RKO (cell line): ENCODE results near the gene CREM.

ENCODE experiments used
- DNase-seq: peaks from one replicate; pipeline ENCODE4 v3.0.0-alpha.2; 2016; ENCODE audit warnings: low spot score

CREM gene

DNA sequence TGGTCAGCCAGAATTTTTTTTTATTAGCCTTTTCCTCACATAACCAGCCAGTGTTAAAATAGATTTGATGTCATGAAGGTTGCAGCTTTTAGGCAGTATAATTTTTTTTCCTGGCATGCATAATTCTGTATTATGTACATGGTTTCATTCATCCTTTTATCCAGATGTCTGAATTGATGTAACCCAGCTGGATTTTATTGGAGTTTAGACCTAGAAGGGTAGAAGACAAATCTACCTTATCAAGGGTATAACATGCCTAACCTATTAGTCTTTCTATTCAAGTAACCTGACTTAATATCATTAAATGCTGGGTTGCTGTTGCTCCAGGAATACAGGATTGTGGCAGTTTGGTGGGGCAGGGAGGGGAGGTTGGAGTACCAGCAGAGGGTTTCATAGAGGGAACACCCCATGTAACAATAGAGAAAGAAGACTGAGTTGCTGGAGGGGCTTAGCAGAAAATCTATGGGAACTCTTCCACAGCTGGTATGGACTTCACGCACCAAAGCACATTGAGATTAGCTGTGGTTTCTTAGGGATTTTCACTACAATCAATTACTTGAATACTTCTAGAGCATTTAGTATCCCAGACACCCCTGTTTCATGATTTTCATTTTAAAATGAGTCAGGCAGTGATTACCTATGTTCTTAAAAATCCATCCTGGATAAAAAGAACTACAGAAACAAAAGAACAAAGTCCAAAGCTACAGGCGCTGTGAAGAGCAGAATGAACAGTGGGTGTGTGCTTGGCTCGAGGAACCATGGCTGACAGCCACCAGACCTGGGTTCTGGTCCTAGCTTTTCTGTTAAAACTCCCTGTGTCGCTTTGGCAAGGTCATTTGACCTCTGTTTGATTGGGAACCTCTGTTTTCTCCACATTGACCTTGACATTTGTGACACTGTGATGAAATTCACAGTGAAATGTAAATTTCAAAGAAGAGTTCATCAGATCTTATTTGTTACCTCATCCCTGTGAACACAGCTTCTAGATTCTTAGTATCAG is 93.5 kb downstream of the CREM start:
- no peak for DNase-seq

DNA sequence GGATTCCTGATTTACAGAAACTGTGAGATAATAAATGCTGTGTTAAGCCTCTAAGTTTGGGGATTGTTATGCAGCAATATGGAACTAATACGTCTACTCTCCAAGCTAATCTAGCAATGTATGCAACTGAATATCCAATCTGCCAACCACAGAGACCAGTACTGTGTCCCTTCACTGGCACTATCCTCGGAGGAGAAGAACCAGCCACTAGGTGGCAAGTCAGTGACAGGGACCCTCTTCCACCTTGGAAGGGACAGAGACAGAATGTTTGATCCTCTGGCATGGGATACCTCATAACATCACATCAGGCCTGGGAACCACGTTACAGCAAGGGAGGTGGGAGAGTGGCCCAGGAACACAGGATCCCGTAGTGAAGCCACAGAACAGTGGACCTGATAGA is 96.4 kb downstream of the CREM start:
- DNase-seq = no peak

DNA sequence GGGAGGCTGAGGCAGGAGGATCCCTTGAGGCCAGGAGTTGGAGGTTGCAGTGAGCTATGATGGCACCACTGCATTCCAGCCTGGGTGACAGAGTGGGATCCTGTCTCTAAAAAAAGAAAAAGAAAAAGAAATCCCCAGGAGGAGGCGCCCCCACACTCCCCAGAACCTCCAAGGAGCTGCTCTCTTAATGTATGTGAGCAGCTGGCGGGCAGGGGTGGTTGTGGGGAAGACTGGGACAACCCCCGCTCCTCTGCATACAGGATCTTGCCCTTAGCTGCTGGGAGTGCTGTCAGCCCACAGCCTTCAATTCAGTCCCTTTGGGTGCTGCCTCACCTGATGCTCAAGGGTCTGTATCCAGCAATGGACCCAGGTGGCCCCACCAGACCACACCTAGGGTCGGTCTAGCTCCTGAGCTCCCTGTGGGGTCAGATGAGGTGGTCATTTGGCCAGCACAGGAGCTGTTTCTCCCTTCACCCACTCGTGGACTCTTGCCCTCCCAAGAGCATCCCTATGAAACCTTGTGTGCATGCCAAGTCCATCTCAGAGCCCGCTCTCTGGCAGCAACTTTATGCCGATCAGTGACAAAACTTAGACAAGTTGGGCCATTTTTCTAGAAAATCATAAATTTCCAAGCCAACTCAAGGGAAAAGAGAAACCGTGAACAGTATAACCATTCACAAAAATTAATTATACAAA is 97.5 kb downstream of the CREM start:
- no peak for DNase-seq

DNA sequence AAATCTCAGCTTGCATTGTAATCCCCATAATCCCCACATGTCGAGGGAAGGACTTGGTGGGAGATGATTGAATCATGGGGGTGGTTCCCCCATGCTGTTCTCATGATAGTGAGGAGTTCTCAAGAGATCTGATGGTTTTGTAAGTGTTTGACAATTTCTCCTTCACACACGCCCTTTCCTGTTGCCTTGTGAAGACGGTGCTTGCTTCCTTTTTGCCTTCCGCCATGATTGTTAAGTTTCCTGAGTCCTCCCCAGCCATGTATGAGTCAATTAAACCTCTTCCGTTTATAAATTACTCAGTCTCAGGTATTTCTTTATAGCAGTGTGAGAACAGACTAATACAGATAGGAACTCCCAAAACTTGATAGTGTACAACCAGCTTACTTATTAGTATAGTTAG is 98.6 kb downstream of the CREM start:
- no peak for DNase-seq

DNA sequence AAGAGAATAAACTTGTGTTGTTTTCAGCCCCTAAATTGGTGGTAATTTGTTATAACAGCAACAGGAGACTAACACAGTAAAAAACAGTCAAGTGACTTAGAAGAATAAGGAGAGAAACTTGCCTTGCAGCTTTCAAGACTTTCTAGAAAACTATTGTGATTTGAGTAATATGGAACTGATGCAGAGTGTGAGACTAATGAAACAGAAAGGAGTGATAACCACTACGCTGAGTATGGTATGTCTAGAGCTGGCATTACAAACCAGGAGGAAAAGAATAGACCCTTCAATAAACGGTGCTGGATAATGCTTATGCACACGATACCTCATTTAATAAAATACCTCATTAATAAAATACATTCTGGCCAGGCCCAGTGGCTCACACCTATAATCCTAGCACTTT is 99.9 kb downstream of the CREM start:
- DNase-seq = no peak

DNA sequence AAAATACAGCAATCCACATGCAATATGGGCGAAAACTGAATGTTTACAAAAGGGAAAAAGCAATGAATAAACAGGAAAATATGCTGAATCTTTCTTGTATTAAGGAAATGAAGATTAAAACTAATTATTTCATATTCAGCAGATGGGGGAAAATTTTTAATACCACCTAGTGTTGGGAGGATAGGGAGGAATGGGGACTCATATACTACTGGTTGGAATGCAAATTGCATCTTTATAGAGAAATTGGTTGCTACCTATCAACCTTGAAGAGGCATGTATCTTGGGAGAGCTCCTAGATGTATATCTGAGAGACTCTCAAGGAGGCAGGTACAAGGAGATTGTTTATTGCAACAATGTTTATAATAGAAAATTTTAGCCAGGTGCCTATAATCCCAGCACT is 101.4 kb downstream of the CREM start:
- no peak for DNase-seq

DNA sequence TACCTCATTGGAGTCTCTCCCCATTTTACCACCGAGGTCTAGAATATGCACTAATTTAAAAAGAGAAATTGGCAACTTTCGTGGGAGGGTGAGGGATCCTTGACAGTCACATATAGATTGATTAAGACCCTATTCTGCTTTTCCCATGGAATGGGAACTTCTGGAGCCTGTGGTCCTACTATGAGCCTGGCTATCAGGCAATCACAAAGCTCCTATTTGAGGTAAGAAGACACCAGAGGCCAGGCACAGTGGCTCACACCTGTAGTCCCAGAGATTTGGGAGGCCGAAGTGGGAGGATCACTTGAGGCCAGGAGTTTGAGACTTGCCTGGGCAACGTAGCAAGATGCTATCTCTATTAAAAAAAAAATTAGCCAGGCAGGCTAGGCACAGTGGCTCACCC is 105.0 kb downstream of the CREM start:
- no peak for DNase-seq

DNA sequence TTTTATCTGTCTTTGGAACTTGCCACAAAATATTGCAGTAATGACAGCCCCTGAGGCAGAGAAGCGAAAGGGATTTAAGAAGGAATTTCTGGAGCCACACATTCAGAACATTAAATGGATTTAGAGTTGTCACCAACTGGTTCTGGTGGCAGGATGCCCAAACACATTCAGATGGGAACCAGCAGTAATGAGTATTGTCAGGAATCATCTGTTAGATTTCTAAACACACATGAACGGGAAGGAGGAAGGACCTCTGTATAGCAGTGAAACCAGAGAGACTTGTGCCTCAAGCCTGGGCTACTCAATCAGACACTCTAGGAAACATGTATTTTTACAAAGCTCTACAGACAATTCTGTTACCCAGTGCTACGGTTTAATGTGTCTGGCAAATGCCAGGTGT is 105.9 kb downstream of the CREM start:
- no peak for DNase-seq

DNA sequence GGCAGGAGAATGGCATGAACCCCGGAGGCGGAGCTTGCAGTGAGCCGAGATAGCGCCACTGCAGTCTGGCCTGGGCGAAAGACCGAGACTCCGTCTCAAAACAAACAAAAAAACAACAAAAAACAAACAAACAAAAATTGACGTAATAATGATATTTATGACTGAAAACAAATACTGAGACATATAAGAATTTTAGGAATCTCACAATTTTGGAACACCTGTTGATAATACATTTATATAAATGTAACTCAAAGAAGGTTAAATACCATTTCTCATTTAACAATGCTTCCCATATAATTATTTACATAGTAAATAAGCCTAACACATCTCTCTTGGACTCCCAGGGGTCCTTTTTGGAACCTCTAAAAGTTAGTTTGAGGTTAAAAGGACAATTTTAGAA is 107.4 kb downstream of the CREM start:
- no peak for DNase-seq

DNA sequence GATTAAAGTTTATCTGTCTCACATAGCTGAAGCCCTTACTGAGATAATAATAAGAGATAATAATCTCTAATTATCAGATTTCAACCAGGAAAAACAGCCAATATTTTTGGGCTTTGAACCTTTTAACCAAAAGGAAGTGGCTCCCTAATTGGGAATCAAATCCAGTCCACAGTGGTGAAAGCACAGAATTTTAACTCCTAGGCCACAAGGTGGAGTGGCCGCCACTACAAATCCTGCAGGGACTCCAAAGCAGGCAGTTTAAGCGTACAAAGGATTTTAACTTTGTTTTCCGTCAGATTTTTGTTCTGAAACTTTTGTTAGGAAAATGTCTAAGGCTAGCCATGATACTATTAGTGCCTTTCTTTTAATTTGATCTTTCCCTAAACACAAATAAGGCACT is 110.1 kb downstream of the CREM start:
- no peak for DNase-seq

DNA sequence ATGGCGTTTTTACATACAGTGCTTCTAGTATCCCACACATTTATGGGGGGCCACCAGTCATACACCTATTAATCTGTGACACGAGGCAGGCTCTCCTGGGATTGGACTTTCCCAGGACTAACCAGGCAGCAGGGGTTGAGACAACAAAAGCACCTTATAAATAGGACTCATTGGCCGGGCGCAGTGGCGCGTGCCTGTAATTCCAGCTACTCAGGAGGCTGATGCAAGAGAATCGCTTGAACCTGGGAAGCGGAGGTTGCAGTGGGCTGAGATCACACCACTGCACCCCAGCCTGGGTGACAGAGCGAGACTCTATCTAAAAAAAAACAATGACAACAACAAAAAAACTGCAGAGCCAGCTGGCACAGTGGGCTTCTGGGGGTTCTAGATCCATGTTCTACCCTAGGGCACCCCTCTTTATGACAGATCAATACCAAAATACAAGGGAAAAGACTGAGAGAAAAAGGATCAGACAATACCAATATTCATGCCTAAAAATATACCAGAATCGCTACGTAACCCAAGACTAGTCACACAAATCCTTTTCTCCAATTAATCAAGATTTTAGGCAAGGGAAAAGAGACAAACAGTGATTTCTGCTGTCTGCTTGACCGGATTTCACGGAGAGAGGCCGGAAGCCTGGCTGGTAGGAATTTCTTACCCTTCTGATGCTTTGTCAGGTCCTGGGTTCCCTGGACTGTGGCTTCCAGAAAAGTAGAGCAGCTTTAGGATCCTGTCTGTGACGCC is 111.3 kb downstream of the CREM start:
- DNase-seq = no peak

DNA sequence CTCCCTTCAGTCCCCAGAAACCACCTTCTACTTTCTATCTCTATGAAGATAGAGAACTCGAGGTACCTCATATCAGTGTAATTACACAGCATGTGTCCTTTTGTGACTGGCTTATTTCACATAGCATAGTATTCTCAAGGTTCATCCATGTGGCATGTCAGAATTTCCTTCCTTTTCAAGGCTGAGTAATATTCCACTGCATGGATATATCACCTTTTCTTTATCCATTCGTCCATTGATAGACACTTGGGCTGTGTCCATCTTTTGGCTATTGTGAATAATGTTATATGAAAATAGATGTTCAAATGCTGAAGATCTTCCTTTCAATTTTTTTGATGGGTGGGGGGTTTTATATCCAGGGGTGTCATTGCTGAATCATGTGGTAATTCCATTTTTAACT is 117.9 kb downstream of the CREM start:
- no peak for DNase-seq

DNA sequence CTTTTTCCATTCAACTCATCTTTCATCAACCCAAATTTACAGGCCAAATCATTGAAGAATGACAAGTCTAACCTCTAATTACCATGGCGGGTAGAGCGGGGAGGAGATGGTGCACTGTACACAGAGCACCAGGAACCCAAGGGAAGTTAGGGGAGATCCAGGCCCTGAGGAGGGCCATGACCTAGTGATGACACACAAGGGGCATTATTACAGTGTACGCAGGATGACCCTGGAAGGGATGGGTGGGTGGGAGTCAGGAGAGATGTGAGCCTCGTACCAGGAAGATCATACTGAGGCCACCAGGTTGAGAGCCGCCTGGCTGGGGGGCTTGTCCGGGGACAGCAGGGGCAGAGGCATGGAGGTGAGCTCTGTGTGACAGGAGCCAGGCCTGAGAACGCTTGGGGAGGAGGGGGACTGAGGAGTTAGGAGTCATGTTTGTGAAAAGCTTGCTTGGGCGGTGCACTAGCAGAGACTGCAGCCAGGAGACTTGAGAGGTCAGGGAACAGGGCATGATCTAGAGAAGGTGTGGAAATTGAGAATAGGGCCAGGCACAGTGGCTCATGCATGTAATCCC is 120.2 kb downstream of the CREM start:
- no peak for DNase-seq

DNA sequence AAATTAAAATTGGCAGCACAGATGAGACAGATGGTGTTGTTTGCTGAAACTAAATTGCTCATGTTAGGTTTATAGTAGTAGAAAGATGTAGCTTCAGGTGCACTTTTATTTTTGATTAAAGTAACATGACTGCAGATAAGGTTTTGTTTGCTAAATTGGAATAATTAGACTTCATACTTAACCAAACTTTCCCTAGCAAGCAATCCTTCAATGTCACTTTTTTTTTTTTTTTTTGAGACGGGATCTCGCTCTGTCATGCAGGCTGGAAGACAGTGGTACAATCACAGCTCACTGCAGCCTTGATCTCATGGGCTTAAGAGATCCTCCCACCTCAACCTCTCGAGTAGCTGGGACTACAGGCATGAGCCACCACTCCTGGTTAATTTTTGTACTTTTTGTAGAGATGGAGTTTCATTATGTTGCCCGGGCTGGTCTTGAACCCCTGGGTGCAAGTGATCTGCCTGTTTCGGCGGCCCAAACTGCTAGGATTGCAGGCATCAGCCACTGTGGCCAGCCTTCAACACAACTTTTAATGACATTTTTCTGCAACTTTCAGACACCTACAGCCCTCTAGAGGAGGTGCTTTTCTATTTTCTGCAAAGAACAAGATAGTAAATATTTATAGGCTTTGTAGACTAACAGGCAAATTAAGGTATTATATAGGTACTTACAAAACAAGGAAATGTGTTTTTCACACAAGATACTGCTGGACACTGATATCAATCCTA is 124.9 kb downstream of the CREM start:
- no peak for DNase-seq

DNA sequence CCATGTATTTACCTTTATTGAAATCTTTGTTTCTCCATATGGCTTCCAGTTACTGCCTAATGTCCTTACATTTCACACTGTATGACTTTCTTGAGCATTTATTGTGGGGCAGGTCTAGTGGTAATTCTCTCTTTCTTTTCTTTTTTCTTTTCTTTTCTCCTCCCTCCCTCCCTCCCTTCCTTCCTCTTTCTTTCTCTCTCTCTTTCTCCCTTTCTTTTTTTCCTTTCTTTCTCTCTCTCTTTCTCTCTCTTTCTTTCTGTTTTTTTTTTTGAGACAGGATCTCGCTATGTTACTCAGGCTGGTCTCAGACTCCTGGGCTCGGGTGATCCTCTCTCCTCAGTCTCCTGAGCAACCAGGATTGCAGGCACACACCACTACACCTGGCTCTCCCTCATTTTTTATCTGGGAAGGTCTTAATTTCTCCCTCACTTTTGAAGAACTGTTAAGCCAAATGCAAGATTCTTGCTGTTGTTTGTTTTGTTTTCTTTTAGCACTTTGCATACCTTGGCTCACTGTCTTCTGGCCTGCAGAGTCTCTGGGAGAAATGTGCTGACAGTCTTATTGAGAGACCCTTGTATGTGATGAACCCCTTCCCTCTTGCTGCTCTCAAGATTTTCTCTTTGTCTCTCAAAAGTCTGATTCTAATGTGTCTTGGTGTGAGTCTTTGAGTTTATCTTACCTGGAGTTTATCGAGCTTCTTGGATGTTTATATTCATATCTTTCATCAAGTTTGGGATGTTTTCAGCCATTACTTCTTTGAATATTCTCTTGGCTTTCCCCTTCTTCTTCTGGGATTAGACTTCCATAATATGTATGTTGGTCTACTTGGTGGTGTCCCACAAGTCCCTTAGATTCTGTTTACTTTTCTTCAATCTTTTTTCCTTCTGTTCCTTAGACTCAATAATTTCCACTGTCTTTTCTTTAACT is 130.7 kb downstream of the CREM start:
- DNase-seq = no peak

DNA sequence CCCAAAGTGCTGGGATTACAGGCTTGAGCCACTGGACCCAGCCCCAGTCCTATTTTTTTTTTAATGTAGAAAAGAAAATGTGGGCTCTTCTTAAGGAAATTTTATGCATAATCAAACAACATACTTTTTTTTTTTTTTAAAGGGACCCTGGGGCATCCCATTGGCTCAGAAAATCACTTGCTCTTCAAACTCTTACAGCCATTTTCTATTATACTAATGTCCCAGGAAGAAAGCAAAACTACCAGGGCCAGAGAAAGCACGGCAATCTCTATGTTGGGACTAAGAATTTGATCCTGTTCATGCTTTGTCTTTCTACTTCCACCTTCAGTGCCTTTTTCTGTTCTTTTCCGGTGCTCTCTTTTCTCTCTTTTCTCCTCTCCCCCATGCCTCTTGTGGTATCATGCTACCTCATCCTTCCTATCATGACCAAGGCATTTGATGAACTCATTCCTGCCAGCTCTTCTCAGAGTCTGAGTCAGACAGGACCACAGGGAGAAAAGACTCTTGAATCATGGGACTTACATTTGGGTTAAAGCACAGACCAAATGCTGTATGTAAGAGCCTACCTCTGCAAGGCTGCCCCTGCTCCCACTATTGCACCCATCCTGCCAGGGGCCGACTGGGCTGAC is 133.2 kb downstream of the CREM start:
- peak; percentile 91 for DNase-seq

DNA sequence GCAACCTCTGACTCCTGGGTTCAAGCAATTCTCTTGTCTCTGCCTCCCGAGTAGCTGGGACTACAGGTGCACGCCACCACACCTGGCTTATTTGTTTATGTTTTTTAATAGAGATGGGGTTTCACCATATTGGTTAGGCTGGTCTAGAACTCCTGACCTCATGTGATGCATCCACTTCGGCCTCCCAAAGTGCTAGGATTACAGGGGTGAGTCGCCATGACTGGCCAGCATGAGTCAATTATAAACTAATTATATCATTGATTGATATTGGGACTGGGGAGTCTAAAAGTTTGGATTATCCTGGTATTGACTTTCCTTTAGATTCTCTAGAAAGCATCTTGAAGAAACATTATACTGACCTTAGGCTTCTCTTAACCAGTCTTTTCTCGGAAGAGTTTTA is 135.8 kb downstream of the CREM start:
- DNase-seq = peak; percentile 16
